NCI-H2227 treated with DMSO at 0.1 percent for 48 hours (cell line): ENCODE data around the gene CAMK1G.

Experiments used
- DNase-seq: peaks from one replicate; lab custom pipeline; 2025; lab: John Stamatoyannopoulos, UW

Gene CAMK1G

DNA sequence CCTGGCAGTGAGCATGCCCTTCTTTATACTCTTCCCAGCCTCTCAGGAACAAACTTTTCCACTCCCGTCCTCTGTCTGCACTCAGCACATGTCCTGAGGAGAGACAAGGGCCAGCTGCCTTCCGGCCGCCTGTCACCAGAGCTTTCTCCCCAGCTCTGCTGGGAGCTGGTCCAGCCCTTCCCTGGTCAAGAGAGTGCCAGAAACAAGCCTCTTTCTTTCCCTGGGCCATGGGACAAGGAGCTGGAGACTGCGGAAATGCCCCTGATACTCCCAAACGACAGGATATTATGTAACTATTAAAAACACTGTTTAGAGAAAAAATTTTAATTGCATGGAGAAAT, 58.3 kb downstream of the CAMK1G start:
- no peak for DNase-seq

DNA sequence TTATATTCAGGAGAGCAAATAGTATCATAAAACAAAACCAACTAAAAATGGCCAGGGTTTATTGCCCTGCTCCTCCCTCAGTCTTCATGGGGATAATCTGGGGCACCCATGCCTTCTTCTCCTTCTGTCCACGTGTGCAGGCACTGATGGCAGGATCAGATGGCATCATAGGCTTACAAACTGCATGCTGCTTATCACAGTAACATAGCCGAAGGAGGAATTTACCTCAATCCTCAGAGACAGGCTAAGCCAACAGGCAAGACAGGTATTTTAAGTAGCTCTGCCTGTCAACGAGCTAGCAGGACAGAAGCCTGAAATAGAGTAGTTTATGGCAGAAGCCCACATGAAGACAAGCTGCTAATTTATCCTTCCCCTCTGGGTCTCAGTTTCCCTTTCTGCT, 59.3 kb downstream of the CAMK1G start:
- DNase-seq: no peak

DNA sequence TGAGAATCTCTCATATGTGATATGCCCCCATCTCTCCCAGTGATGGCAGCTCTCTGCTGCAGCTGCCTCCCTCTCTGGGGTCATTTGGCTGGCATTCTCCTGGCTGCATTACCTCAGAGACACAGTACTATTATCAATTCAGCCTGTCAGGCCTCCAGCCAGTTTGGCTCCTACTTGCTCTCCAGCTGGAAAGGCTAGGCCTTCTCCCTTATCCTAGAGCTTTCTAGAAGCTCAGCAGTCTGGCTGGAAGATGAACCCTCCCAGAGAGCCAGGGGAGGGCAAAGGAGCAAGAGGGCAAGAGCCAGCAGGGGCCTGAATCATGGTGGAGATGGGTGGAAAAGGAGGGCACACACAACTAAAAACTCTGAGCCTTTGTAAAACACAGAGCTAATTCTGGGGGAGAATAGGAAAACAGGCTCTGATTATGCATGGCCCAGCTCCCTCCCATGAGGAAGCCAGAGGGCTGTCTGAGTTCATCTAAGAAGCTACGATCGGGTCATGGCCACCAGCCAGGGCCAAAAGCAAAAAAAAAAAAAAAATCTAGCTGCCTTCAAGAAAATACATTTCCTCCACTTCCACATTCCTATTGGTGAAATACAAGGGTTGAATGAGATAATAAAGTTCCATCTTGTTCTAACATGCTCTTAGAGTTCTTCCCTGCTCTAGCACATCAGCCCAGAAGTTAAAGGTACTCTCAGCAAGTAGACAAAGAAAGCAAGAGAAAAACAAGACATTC, 59.9 kb downstream of the CAMK1G start:
- no peak for DNase-seq

DNA sequence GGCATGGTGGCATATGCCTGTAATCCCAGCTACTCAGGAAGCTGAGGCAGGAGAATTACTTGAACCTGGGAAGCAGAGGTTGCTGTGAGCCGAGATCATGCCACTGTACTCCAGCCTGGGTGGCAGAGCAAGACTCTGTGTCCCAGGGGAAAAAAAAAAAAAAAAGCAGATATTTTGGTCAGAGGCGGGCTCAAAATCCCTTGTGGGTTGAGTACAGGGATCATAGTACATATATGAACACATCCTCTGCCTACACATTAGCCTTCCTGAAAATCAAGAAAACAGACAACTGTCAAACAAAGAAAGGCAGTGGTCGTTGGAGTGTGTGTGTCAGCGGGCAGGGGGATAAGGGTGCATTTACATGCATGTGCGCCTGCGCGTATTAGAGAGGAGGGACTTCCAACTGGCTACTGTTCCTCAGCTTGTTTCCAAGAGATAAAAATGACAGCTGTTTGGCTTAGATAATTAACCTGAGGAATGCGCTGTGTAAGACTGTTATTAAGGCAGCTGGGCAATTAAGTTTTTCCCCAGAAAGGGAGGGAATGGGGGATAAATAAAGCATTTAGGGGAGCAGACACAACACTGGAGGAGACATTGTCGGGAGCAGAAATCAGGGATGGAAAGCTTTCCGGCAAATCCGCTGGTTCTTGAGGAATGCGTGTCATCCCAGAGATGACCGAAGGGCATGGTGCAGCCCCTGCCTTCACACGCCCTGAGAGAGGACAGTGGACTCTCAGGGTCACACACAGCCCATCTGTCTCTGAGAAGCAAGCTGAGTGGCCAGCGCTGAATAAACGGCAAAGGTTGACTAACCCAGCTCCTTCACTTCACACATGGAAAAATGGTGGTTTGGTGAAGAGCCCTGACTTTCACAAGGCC, 62.3 kb downstream of the CAMK1G start:
- peak; percentile 26 for DNase-seq

DNA sequence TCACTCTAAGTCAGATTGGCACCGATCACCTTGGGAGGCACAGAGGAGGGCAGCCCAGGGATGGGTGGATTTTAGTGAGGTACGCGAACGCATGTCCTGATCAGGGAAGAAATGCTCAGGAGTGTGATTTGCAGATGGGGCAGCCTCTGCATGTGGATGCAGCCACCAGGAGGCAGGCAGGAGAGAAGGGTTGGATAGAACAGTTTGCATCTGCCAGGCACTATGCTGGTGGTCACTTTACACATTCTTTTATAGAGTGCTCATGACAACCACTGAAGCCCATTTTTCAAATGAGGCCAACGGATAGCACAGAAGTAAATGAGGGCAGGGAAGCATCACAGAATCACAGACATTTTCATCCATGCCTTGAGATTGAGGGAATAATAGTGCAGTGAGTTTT, 63.0 kb downstream of the CAMK1G start:
- no peak for DNase-seq

DNA sequence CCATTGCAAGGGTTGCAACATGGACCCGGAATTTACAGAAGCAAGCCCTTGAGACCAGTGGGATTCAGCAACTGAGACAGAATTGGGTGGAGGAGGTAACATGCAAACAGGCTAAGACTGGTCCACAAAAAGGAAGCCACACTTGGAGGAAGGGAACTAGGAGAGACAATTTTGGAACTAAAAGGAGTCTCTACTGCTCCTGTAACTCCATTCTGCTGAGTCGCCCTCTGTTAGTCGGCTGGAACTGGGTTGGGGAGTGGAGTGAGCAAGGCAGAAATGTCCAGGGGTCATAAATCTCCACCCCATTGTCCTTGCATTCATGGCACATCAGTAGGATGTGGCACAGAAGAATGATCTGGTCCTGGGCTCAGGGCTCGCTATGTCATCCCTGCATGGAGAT, 63.6 kb downstream of the CAMK1G start:
- no peak for DNase-seq

DNA sequence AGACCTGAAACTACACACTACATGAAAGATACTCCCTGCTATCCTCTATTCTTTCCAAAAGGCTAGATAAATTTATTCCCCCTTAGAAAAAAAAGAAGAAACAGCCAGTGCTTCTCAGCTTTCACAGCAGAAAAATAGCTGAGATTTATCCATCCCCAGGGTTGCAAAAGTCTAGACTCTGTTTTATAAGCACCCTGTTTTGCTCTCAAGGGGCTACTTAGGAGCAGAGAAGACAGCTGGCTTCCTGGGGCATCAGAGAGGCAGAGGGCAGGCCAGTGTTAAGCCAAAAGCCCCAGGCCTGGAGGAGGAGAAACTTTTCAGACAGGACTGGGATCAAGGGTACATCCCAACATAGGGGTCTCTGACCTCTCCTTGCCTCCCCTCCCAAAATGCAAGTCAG, 64.8 kb downstream of the CAMK1G start:
- DNase-seq: no peak

DNA sequence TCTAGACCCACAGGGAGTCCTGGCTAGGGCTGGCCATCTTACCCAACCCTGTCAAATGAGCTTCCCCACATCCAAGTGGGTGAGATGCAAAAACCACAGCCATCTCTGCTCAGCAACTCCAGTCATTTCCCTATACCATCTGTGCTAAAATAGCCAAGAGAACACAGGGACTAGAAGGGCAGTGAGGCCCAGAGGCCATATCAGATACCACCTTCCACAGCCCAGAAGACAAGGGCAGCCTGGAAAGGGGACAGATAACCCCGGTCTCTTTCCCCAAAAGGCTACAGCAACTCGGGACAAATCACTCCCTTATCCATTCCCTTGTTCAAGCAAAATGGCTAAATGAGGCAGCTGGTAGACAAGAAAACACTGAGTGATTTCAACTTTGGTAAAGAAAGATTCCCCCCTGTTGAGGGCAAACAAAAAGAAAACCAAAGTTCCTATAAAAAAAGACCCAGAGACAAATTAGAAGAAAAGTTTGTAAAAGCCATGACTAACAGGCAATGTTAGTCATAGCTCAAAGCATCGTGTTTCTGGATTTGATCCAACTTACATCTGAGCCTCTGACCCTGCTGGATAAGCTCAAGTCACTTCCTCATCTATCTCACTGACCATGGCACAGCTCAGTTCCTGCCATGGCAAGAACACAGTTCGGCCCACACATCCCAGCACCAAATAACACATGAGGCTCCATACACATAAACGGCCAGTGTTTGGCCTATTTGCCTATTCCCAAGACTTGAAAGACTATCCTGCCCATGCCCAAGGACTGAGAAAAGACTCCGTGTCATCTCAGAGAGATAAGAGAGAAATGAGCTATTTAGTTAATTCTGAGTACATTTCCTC, 65.6 kb downstream of the CAMK1G start:
- no peak for DNase-seq

DNA sequence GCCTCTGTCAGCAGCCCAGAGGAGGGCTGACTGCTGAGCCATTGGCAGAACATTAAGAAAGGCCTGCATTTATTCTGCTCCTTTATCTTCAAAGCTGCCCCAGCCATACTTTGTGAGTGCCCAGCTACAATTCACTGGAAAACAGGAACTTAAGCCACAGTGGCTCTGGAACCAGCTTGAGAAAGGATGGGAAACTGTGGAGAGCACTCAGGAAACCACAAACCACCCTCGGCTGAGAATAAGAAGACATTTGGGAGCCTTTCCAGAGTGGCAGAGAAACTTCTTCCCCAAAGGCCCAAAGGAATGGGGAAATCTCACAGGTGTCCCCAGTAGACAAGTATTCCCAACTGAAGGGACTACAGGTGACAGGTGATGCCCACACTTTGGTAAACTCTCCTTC, 66.9 kb downstream of the CAMK1G start:
- no peak for DNase-seq

DNA sequence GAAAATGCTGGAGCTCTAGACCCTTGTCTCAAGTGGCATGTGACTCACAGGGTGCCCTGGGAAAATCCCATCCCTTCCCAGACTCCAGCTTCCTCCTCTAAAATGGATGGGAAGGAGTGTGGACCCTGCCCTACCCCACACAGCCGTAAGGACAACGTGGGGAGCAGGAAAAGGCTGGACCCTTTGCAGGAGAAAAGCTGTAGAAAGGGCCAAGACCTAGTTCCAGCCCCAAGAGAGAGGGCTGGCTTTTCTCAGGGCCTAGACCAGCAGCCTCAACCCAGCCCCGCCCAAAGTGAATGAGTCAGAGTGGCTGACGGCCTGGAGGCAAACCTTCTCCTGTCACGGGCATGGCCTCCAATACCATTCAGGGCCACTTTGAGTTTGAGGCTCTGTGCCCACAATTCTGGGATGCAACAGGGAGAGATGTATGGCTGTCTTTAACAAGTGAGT, 67.6 kb downstream of the CAMK1G start:
- DNase-seq: no peak

DNA sequence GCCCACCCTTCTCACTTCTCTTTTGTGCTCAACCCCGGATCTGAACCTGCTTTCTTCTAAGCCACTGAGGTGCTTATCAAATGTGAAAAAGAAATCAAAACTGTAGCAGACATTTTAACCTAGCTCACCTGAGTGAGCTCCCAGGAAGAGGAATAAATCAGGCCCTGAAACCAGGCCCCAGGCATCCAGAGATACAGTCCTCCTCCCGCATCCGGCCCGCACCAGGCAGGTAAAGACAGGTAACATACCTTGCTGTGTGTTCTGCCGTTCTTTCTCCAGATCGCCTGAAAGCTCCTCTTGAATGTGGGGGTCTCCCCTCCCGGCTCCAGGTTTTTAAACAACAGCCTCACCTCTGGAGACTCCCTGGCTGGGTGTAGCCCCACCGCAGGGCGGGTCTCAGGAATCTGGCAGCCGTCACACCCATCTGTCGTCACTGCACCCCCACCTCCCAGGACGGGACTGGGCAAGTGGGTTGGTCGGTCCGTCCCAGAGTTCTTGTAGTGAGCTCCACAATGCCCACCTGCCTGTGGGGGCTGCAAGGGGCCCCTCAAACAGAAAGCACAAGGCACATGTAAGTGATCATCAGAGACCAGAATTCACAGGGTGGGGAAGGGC, 68.7 kb downstream of the CAMK1G start, which contains the start of gene LAMB3:
LAMB3 (minus strand) TSS at position 305 of the 615 bp plus-strand sequence. CDS start 1,481 bp downstream, outside the sequence.
- no peak for DNase-seq

DNA sequence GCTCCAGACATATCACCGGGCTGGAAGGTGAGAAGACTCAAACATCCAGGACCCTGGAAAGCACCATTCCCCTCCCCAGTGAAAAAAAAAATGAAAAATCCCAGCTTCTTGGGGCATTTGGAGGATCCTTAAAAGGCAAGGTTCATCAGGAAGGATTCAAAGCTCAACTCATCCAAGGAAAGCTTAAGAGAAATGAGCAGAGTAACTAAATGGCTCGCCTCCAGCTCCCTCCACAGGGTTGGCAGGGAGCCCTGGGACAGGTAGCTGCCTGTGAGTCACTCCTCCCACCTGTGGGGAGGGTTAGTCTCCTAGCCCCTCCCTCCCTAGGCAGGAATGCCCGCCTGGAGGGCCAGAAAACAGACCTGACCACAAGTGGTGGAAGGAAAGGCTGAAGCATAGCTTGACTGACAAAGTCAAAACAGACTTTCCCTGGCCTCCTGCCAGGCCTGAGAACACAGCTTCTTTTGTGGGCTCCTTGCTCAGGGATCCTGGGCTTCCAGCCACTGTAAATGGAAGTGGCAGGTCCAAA, 69.4 kb downstream of the CAMK1G start:
- no peak for DNase-seq

DNA sequence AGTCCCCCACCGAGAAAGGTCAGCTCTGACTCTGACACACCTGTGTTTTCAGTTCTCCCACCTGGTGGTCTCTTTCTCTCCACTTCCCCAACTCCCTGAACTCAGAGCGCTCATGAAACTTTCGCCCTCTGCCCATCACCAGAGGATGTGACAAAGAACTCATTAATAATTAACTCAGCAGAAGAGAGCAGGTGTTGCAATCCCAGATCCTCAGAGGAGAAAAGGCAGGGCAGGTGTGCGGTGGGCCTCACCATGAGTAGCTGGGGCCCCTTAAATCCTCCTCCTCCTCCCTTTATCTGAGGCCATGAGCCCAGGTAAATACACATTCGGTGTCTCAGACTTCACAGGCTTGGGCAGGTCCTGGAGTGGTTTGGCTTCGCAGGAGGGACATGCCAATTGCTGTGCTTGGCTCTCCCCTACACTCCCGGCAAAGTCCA, 70.4 kb downstream of the CAMK1G start:
- no peak for DNase-seq

DNA sequence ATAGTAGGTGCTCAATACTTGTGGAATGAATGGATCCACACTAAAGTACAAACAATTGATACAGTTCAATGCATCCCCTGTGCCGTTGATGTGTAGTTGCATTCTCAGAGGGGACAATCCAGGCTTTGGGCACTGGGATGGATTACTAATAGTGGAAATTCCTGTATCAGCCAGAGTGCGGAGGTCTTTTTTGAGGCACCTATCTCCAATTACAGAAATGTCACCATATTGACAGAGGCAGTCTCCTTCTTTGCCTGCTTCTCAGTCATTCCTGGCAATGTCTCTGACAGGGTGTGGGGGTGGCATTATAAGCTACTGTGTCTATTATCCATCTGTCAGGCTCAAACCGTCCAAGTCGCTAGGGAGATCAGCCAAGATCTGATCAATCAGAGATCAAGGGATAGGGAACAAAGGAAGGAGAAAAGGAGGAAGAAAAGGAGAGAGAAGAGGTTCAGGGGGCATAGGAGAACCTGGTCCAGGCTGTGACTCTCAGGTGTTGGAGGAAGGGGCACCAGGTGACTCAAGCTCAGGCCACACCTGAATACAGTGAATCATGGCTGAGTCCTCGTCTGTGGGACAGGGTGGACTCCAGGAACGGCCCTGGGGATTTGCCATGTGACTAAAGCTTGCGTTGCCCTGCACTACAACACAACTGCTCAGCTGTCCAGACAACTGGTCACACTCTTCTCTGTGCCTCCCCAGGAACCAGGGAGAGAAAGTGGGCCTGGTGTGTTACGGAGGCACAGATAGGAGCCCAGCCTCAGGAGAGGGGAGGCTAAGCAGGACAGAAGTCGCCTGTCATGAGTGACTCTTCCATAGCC, 72.1 kb downstream of the CAMK1G start:
- no peak for DNase-seq

DNA sequence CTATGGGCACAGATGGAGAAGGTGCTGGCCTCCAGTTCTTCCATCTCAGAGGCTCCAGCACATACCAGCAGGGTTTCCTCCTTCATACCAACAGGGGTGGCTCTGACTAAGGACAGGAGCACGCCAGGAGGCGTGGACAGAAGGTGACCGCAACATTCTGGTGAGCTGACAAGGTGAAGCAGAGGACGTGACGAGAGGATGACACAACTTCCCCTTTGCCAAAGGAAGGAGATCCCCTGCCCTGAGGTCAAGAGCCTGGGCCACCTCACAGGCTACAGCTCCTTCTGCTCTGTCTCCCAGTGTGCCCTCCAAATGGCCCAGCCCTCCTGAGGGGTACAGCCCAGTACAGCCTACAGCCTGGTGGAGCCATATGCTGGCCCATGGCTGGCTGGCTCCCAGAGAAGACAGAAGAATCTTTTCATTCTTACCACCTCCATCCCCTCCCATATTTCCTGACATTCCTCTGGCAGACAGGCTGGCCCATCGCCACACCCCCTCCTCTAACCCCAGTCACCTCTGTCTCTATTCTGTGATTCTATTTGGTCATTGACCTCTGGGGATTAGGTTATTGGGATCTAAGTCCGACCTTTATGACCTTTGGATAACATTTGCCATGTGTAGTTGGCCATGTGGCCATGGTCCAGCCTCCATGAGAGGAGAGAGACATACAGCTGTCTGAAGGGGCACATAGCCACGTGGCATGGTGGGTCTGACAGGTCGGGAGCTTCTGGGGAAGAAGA, 73.8 kb downstream of the CAMK1G start:
- DNase-seq: no peak

DNA sequence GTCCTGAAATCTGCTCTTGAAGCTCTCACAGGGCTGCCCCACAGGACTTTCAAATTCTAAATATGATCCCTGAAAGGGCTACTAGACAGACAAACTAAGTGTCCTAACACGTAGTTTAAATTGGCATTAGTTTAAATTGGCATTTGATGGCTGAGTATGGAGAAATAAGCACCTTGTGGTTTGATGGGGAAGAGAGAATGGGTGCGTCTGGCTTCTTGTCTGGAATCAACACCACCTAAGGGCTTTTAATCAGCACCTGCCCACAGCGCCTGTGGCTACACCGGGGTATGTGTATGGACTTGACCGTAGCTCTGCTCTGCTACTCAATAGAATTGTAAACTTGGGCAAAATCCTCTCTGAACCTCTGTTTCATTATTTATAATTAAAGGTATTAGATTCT, 74.4 kb downstream of the CAMK1G start:
- DNase-seq: no peak

DNA sequence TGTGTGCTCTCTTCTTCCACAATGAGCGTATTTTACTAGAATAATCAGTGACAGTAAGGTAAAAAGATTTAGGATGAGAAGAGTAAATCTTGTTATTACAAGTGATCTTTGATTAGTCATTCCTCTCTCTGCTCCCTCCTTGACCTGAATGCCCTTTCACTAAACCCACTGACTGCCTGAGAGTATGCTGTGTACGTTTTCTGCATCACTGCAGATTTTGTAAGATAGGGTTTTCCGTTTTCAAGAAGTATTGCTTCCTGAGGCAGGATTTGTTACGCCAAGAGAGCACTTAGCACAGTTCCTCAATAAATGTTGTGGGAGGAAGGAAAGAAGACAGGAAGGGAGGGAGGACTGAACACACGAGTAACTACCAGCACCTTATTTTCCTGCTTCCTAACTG, 76.4 kb downstream of the CAMK1G start:
- DNase-seq: no peak

DNA sequence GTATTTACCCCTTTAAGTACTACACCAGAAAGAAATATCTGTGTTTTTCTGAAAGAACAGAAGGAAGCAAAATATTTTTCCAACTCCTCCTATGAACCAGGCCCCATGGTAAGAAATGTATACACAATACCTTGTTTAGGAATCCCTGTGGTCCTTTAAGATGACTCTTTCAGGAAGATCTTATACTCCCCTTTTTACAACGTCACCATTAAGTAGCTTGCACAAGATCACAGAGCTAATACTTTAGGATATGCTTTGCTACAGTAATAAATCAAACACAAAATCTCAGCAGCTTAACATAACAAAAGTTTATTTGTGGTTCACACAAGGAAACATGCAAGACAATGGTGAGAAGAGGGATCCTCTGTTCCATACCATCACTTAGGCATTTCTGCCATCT, 77.6 kb downstream of the CAMK1G start:
- DNase-seq: no peak

DNA sequence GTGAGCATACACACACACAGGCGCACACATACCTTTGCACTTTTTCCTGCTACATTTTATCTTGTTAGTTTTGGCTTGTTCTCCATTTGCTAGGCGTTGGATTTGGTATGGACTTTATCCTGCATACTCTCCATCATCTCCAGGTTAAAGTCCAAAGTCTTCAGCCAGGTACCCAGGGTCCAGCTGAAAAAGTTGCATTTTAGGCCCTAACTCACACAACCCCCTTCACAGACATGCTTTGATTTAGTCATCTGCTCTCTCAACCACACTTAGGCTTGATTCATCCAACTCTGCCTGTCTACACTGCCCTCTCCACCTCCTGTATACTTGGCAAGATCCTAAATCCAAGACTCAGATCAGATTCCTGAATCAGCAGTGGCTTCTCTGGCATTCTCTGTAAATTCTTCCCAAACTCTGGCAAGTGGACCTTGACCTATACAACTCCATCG, 79.4 kb downstream of the CAMK1G start:
- DNase-seq: no peak
